Stimulated activated naive B cell treated with anti-CD40 and anti-IgM and Interleukin-4, amounts not matched to agents 10 μg/mL and 1 μg/mL and 100 μg/mL, for 72 hours (primary cell): Measurements from ENCODE around the gene ZCCHC24.
A peak's percentile ranks its signal among the peaks of the same experiment; 100 is the strongest.
"Not testable (repeated sequence)": the region's sequence is repeated elsewhere in the genome, so short reads cannot be mapped to it uniquely, and the experiment has no call there.

Experiments used
- ATAC-seq, 2 donors: fragments of 150-1000 bp; cut with Tn5 transposase; replicated peaks; 2 replicates each; pipeline ENCODE4 v1.10.0; 2021; ENCODE audit warnings: moderate library complexity in 1 of 2
- DNase-seq: peaks from one replicate; pipeline ENCODE4 v3.0.0; 2021
- H3K27ac Mint-ChIP-seq: one replicate; pipeline ENCODE4 v1.8.0; 2022; ENCODE audit warnings: mild to moderate bottlenecking, mixed read lengths
- H3K27me3 Mint-ChIP-seq, 2 donors: one replicate each; pipeline ENCODE4 v1.8.0; 2022; ENCODE audit warnings: mixed read lengths in 2 of 2
- H3K36me3 Mint-ChIP-seq, 2 donors: one replicate each; pipeline ENCODE4 v1.8.0; 2022; ENCODE audit warnings: mixed read lengths in 2 of 2, mild to moderate bottlenecking in 1 of 2
- H3K4me1 Mint-ChIP-seq, 2 donors: one replicate each; pipeline ENCODE4 v1.8.0; 2022; ENCODE audit warnings: mixed read lengths in 2 of 2, mild to moderate bottlenecking in 1 of 2
- H3K4me3 Mint-ChIP-seq, 2 donors: one replicate each; pipeline ENCODE4 v1.8.0; 2022; ENCODE audit warnings: mild to moderate bottlenecking in 2 of 2, mixed read lengths in 2 of 2, moderate library complexity in 1 of 2
- H3K9me3 Mint-ChIP-seq, 2 donors: one replicate each; pipeline ENCODE4 v1.8.0; 2022; ENCODE audit warnings: mixed read lengths in 2 of 2, mild to moderate bottlenecking in 1 of 2

Gene ZCCHC24

GRCh38 chr10:79463578-79464496, 18.4 kb upstream of the ZCCHC24 start:
- ATAC-seq (no peak), DNase-seq (no peak)
- no peak overlapping the region for H3K27ac Mint-ChIP-seq
- H3K4me1 Mint-ChIP-seq = no peaks in the 10 kb centered on the region
- H3K36me3 Mint-ChIP-seq = no peaks in the 10 kb centered on the region
- H3K27me3 Mint-ChIP-seq = peaks cover 4 to 17% of the 10 kb centered on the region in 2 donors
- no peak overlapping the region for H3K4me3 Mint-ChIP-seq
- no peaks in the 10 kb centered on the region for H3K9me3 Mint-ChIP-seq

GRCh38 chr10:79460687-79461086, 15.3 kb upstream of the ZCCHC24 start:
- no peak overlapping the region for H3K4me3 Mint-ChIP-seq
- H3K4me1 Mint-ChIP-seq = no peaks in the 10 kb centered on the region

GRCh38 chr10:79459243-79459642, 13.8 kb upstream of the ZCCHC24 start:
- H3K27ac Mint-ChIP-seq = no peak overlapping the region
- no peak for ATAC-seq

More at GRCh38 chr10:79460687-79461086, 15.3 kb upstream of the ZCCHC24 start:
- no peaks in the 10 kb centered on the region for H3K36me3 Mint-ChIP-seq
- H3K27me3 Mint-ChIP-seq = peaks cover 4 to 9% of the 10 kb centered on the region in 2 donors
- ATAC-seq (no peak), DNase-seq (no peak)
- H3K27ac Mint-ChIP-seq = no peak overlapping the region
- no peaks in the 10 kb centered on the region for H3K9me3 Mint-ChIP-seq

GRCh38 chr10:79458483-79458882, 13.1 kb upstream of the ZCCHC24 start:
- Mint-ChIP-seq H3K4me3 (no peak overlapping the region), H3K36me3 (no peaks in the 10 kb centered on the region), H3K9me3 (no peaks in the 10 kb centered on the region), H3K27me3 (peaks cover 6 to 11% of the 10 kb centered on the region in 2 donors), H3K4me1 (no peaks in the 10 kb centered on the region), H3K27ac (no peak overlapping the region)
- ATAC-seq (no peak), DNase-seq (no peak)

More at GRCh38 chr10:79459243-79459642, 13.8 kb upstream of the ZCCHC24 start:
- no peaks in the 10 kb centered on the region for H3K4me1 Mint-ChIP-seq
- H3K36me3 Mint-ChIP-seq = no peaks in the 10 kb centered on the region
- no peaks in the 10 kb centered on the region for H3K9me3 Mint-ChIP-seq
- peaks cover 5 to 6% of the 10 kb centered on the region in 2 donors for H3K27me3 Mint-ChIP-seq
- no peak for DNase-seq
- H3K4me3 Mint-ChIP-seq = no peak overlapping the region

- Mint-ChIP-seq H3K4me3 (no peak overlapping the region), H3K4me1 (no peaks in the 10 kb centered on the region), H3K36me3 (no peaks in the 10 kb centered on the region), H3K27ac (no peak overlapping the region), H3K27me3 (peaks cover 6 to 12% of the 10 kb centered on the region in 2 donors), H3K9me3 (no peaks in the 10 kb centered on the region)
- ATAC-seq (no peak), DNase-seq (no peak)
Observed at GRCh38 chr10:79457256-79457785, 11.9 kb upstream of the ZCCHC24 start.

GRCh38 chr10:79454259-79454658, 8.8 kb upstream of the ZCCHC24 start:
- no peaks in the 10 kb centered on the region for H3K4me1 Mint-ChIP-seq
- no peak for DNase-seq
- no peaks in the 10 kb centered on the region for H3K36me3 Mint-ChIP-seq
- H3K27ac Mint-ChIP-seq = no peak overlapping the region
- H3K9me3 Mint-ChIP-seq = no peaks in the 10 kb centered on the region
- H3K27me3 Mint-ChIP-seq = peaks cover 6 to 12% of the 10 kb centered on the region in 2 donors
- H3K4me3 Mint-ChIP-seq = no peak overlapping the region
- ATAC-seq = no peak

GRCh38 chr10:79453392-79453791, 8.0 kb upstream of the ZCCHC24 start:
- Mint-ChIP-seq H3K4me1 (no peaks in the 10 kb centered on the region), H3K9me3 (no peaks in the 10 kb centered on the region), H3K36me3 (no peaks in the 10 kb centered on the region), H3K27me3 (peaks cover 6 to 12% of the 10 kb centered on the region in 2 donors), H3K4me3 (no peak overlapping the region), H3K27ac (no peak overlapping the region)
- ATAC-seq = no peak
- DNase-seq = no peak

GRCh38 chr10:79452174-79452611, 6.8 kb upstream of the ZCCHC24 start:
- Mint-ChIP-seq H3K4me1 (no peaks in the 10 kb centered on the region), H3K27ac (no peak overlapping the region), H3K27me3 (peaks cover 6 to 12% of the 10 kb centered on the region in 2 donors), H3K36me3 (no peaks in the 10 kb centered on the region), H3K9me3 (no peaks in the 10 kb centered on the region), H3K4me3 (no peak overlapping the region)
- DNase-seq (no peak), ATAC-seq (no peak)

- no peak overlapping the region for H3K27ac Mint-ChIP-seq
- H3K4me3 Mint-ChIP-seq = no peak overlapping the region
- peaks cover 3 to 7% of the 10 kb centered on the region in 2 donors for H3K4me1 Mint-ChIP-seq
- H3K36me3 Mint-ChIP-seq = no peaks in the 10 kb centered on the region
- no peak for DNase-seq
- no peak for ATAC-seq
- peaks cover 6 to 12% of the 10 kb centered on the region in 2 donors for H3K27me3 Mint-ChIP-seq
- no peaks in the 10 kb centered on the region for H3K9me3 Mint-ChIP-seq
Observed at GRCh38 chr10:79451046-79451699, 5.7 kb upstream of the ZCCHC24 start.

- Mint-ChIP-seq H3K4me1 (peaks cover 8 to 12% of the 10 kb centered on the region in 2 donors), H3K36me3 (no peaks in the 10 kb centered on the region), H3K27me3 (peaks cover 0 to 6% of the 10 kb centered on the region in 2 donors), H3K4me3 (no peak overlapping the region), H3K27ac (no peak overlapping the region), H3K9me3 (no peaks in the 10 kb centered on the region)
- no peak for DNase-seq
- no peak for ATAC-seq
Observed at GRCh38 chr10:79449181-79450146, 4.0 kb upstream of the ZCCHC24 start.

GRCh38 chr10:79448732-79449049, 3.3 kb upstream of the ZCCHC24 start:
- H3K27ac Mint-ChIP-seq = no peak overlapping the region
- H3K4me3 Mint-ChIP-seq = no peak overlapping the region
- ATAC-seq (no peak), DNase-seq (no peak)
- no peaks in the 10 kb centered on the region for H3K36me3 Mint-ChIP-seq
- H3K9me3 Mint-ChIP-seq = no peaks in the 10 kb centered on the region
- peaks cover 16 to 19% of the 10 kb centered on the region in 2 donors for H3K4me1 Mint-ChIP-seq
- H3K27me3 Mint-ChIP-seq = peaks cover 3 to 5% of the 10 kb centered on the region in 2 donors

- no peaks in the 10 kb centered on the region for H3K36me3 Mint-ChIP-seq
- H3K4me1 Mint-ChIP-seq = peaks cover 19 to 25% of the 10 kb centered on the region in 2 donors
- H3K27ac Mint-ChIP-seq = no peak overlapping the region
- H3K9me3 Mint-ChIP-seq = no peaks in the 10 kb centered on the region
- H3K27me3 Mint-ChIP-seq = peaks cover 0 to 11% of the 10 kb centered on the region in 2 donors
- ATAC-seq (no peak), DNase-seq (no peak)
- H3K4me3 Mint-ChIP-seq = no peak overlapping the region
Observed at GRCh38 chr10:79447911-79448731, 2.7 kb upstream of the ZCCHC24 start.

GRCh38 chr10:79447249-79447648, 1.8 kb upstream of the ZCCHC24 start:
- not testable (repeated sequence) for DNase-seq, ATAC-seq, H3K9me3 Mint-ChIP-seq, H3K36me3 Mint-ChIP-seq, H3K27ac Mint-ChIP-seq
- Mint-ChIP-seq H3K27me3 (peaks cover 0 to 12% of the 10 kb centered on the region in 2 donors), H3K4me1 (peaks cover 21 to 27% of the 10 kb centered on the region in 2 donors), H3K4me3 (peak overlapping the region in 1 of 2 donors; percentile 46)
